Hematopoietic multipotent progenitor cell treated with erythropoietin and hydrocortisone succinate and interleukin-3 and kit ligand, for 4 days (in vitro differentiated cells): ENCODE data around the gene LSR.

ENCODE experiments used
- DNase-seq: peaks from one replicate; pipeline ENCODE4 v3.0.0-alpha.2; 2015

Gene LSR

DNA sequence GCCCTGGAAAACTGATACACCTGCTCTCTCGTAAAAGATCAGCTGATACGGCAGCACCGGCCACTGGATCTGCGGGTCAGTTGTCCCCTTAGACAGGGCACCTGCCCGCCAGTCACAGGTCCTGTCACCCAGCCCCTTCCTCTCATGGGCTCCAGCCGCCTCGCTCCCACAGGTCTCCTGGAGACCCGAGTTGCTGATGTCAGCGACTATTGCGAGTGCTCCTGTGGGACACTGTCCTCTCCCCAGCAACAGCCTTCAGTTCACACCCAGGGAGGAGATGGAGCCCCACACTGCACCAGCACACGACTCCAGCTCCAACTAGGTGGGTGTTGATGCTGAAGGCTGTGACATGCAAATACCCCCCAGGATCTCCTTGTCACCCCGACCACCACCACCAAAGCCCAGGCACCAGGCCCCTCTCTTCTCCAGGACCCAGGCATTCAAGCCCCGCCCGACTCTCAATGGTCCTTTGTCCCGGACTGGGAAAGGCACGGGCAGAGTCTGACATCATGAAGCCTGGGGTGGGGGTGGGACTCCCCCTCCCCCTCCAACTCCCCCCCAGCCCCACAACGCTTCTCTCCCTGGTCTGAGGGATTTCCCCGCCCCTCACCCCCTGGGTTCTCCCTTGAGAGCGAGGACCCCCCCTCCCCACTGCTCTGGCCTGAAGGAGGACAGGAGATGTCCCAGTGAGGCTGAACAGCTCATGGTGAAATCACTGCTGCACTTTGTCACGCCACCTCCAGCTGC is 41.8 kb downstream of the LSR start:
- DNase-seq, result no peak

- DNase-seq, result no peak
Measured at GRCh38 chr19:35291259-35291658, 42.5 kb downstream of the LSR start.

DNA sequence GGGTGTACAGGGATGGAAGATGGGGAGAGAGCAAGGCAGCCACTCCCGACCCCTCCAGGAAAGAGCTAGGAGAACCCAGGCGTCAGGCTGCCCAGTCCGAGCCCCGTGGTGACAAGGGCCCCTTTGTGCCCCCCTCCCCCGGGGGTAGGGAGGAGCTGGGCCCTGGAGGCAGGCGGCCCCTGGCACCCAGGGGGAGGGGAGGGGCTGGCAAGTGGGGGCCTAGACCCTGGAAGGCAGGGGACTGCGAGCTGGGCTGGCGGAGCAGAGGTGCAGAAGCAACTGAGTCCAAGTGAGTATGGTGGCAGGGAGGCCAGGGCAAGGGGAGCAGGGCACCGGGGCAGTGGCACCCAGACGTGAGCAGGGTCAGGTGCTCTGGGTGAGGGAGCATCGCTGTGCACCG is 43.1 kb downstream of the LSR start, which contains the start of gene MAG:
Gene MAG (plus strand): TSS at position 246 of the 400 bp plus-strand sequence. CDS start 3,248 bp downstream, outside the sequence.
- no peak for DNase-seq

DNA sequence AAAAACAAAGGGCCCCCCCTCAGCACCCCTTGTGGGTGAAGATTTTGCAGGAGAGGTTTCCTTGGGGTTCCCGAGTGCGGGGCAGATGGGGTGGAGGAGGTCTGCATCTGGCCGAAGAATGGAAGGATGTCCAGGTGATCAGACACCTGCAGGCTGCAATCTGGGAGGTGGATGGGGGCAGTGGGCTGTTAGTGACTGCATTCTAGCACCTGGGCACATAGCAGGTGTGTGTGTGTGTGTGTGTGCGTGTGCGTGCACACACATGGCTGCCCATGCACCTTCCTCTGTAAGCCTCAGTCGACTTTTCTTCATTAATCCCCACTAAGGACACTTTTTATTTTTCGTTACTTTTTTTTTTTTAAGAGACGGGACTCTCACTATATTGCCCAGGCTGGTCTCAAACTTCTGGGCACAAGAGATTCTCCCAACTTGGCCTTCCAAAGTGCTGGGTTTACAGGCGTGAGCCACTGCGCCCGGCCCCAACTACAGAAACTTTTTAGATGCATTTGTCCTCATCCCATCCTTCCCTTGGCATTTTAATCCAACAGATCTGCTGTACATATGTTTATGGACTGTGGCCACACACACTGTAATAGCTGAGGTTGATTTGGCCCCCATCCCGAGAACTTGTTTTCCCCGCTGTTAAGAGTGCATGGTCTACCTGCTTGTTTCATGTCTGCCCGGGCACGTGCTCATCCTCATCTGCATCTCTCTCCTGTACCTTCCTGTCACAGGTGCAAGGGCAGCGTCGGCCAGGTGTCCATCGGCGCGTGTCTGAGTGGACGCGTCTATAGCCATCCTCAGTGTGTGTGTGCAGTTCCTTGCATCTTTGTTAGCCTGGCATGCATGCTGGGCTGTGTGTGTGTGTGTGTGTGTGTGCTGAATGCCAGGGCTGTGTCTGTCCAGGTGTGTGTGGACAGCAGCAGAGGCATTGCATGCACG is 43.9 kb downstream of the LSR start:
- DNase-seq, result no peak

DNA sequence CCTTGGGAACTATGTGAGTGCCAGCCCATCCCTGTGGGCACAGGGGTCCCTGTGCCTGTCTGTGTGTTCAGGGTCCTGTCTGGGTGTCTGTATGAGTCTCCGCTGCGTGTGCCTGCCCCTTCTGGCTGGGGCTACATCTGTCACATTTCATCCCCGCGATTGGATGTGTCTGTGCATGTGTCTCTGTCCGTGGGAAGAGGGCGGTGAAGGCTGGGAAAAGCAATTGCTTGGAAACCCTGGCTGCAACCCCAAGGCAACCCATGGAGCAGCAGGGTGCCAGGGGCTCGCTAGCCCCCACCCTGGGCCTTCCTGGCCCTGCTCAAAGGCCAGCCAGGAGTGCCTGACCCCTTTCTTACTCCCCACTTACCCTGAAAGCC is 44.5 kb downstream of the LSR start:
- no peak for DNase-seq

- no peak for DNase-seq
Measured at GRCh38 chr19:35293808-35294207, 45.0 kb downstream of the LSR start.

GRCh38 chr19:35294328-35294727 is 45.5 kb downstream of the LSR start:
- peak; percentile 49 for DNase-seq

GRCh38 chr19:35294859-35295791 is 46.3 kb downstream of the LSR start:
- DNase-seq, result no peak

DNA sequence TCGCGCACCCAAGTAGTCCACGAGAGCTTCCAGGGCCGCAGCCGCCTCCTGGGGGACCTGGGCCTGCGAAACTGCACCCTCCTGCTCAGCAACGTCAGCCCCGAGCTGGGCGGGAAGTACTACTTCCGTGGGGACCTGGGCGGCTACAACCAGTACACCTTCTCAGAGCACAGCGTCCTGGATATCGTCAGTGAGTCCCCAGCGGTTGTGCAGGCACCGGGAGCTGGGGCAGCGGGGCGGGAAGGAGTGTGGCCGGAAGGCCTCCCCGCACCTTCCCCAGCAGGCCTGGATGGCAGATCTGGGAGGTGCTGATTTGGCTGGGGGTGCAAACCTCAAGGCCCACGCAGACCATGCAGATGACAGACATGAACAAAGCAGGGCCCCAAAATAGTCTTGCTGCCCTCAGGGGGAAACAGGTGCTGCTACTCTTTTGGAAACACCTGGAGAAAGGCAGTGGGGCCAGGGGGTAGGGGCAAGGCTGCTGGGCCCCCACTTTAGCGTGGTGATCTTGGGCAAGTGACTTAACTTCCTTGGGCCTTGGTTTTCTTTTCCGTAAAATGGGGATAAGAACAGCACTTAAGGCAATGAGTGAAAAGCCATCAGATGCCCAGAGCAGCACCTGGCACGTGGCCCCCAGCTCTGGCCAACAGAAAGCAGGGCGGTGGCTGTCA is 47.1 kb downstream of the LSR start:
- peak; percentile 74 for DNase-seq

GRCh38 chr19:35296644-35297514 is 48.1 kb downstream of the LSR start:
- DNase-seq, result no peak

DNA sequence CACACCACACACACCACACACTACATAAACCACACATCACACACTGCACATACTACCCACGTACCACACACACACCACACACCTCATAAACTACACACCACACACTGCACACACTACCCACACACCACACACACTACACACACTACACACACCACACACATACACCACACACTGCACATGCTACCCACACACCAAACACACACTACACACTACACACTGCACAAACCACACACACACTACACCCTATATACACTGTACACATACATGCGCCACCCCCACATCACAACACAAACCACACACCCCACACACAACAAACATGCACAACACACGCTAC is 48.7 kb downstream of the LSR start:
- DNase-seq, result no peak

DNA sequence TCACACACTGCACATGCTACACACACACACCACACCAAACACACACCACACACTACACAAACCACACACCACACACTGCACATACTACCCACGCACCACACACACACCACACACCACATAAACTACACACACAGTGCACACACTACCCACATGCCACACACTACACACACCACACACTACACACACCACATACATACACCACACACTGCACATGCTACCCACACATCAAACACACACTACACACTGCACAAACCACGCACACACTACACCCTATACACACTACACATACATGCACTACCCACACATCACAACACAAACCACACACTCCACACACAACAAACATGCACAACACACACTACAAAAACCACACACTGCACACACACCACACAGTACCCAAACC is 49.1 kb downstream of the LSR start:
- no peak for DNase-seq

DNA sequence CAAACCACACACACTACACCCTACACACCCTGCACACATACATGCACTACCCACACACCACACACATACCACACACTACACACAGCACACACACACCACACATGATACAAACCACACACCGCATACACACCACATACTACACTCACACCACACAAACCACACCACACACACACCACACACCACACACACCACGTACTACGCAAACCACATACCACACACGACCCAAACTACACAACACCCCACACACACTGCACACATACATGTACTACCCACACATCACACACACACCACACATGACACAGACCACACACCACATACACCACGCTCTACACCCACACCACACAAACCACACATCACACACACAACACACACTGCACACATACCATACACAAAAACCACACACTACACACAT is 49.8 kb downstream of the LSR start:
- no peak for DNase-seq

- peak; percentile 42 for DNase-seq
Measured at GRCh38 chr19:35299523-35300338, 50.9 kb downstream of the LSR start.

- DNase-seq, result no peak
Measured at GRCh38 chr19:35300339-35300649, 51.5 kb downstream of the LSR start.

DNA sequence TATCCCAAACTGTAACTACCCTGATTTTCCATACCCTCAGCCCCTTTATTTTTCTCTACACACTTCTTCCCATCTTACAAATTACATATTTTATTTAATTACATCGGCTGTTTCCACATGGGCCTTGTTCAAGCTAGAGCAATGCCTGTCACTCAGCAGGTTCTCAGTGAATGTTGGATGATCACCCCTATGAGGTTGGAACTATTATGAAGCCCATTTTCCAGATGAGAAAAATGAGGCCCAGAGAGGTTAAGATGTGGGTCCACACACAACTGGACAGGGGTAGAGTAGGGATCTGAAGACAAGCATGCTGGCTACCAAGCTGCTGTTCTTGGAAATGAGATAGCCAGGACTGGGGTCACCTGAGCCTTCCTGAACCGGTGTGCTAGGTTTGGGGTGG is 53.2 kb downstream of the LSR start:
- no peak for DNase-seq

DNA sequence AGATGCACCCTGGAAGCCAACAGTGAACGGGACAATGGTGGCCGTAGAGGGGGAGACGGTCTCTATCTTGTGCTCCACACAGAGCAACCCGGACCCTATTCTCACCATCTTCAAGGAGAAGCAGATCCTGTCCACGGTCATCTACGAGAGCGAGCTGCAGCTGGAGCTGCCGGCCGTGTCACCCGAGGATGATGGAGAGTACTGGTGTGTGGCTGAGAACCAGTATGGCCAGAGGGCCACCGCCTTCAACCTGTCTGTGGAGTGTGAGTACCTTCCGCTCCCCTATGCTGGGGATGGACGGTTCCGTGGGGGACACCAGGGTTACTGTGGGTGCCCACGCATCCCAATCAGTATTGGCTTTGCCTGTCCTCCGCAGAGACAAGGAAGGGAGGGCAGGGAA is 53.6 kb downstream of the LSR start:
- no peak for DNase-seq

DNA sequence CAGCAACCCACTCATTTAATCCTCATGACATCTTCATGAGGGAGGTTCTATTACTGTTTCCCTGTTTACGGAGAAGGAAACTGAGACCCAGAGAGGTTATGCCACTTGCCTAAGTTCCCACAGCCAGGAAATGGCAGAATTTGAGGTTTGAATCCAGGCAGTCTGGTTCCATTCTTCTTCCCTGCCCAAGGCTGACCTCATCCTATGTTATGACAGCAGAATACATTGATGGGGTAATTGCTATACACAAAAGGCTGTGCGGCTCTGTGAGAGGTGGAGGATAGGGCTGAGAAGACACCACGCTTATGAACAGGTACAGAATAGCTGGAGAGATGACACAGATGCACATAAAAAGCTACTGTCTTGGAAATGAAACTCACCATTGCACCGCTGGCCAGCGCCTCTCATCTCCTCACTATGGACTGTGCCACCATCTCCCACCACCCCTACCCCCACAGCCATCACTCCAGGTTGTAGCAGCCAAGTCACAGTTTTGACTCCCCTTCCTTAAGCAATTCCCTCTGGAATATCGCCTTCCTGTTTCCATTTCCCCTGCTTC is 54.6 kb downstream of the LSR start:
- no peak for DNase-seq

GRCh38 chr19:35304036-35304435 is 55.2 kb downstream of the LSR start:
- no peak for DNase-seq

DNA sequence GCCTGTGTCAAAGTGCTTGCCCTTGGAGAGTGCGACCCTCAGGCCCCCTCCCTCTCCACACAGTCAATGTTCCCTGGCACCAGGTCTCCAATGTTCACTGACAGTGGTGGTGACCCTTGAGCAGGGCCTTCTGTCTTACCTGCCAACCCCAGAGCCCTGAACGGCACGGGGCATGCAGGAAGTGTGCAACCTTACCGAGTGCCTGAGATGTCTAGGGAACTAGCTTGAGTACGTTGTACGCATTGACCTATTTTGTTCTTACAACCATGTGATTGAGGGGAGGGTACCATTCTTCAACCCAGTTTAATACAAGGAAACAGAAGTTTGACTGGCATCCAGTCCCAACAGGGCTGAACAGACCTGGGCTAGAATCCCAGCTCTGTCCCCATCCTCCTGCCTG is 56.4 kb downstream of the LSR start:
- DNase-seq, result no peak
